ENCODE data around the gene ACTL10. TPM values are rescaled to one million over a fixed set of nuclear protein-coding genes. Genes with fewer than 3 reads are reported as not detected.

Gene ACTL10
- total RNA-seq, 1 donor from 2014 or later = 3.1 TPM

- intact Hi-C loops (cut with micrococcal nuclease) = no loop called here
Measured at GRCh38 chr20:33648396-33649004, 18.2 kb upstream of the ACTL10 start.

GRCh38 chr20:33649201-33649681 lies 17.5 kb upstream of the ACTL10 start:
- intact Hi-C loops (cut with micrococcal nuclease) = no loop called here

DNA sequence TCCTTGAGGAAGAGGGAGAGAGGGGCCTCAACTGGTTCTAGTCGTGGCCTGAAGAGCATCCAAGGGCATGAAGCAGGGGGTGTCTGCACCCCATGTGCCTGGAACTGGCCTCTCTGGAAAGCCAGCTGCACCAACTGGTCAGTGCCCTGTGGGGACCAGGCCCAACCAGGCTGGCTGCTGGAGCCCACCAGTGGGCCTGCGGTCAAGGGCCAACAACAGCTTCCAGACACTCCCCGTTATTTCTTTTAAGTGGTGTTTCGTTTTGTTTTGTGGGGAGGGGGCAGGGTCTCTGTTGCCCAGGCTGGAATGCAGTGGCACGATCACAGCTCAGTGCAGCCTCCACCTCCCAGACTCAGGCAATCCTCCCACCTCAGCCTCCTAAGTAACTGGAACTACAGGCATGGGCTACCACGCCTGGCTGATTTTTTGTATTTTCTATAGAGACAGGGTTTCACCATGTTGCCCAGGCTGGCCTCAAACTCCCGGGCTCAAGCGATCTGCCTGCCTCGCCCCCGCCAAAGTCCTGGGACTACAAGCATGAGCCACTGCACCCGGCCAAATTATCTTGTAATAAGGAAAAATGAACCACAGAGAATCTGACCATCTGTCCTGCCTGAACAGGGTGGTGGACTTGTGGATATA lies 16.5 kb upstream of the ACTL10 start:
- intact Hi-C loops (cut with micrococcal nuclease) = no loop called here

DNA sequence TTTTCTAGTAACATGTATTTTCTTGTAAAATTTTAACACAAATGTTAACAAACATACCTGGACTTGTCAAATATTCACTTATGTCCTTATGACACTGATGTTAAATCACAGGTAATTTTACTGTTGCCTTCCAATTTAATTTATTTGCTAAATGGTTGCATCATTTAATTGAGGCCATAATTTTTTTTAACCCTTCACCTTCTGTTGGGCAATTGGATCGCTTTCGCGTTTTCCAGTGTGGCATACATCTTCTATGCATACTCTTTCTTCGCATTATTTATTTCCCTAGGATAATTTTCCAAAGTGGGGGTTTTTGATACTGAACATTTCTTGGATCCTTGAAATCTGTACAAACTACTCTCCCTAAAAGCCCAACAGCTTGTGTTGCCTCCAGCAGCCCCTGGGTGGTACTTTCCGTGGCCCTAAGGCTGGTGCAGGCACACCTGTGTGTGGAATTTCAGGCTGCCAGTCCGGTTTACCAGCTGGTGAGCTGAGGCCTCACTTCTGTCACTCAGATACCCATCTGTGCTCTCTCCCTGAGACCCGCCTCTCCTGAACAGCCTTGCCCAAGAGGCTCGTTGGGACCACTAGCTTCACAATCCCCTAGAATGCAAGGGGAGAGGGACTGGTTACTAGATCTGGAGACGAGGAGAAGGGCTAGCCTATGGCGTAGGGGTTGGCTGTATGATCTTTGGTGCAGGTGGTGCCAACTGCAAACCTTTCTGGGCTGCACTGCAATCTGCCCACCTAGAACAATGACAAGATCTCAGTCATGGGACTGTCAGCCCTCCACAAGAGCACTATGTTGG lies 15.8 kb upstream of the ACTL10 start:
- intact Hi-C loops (cut with micrococcal nuclease) = no loop called here

DNA sequence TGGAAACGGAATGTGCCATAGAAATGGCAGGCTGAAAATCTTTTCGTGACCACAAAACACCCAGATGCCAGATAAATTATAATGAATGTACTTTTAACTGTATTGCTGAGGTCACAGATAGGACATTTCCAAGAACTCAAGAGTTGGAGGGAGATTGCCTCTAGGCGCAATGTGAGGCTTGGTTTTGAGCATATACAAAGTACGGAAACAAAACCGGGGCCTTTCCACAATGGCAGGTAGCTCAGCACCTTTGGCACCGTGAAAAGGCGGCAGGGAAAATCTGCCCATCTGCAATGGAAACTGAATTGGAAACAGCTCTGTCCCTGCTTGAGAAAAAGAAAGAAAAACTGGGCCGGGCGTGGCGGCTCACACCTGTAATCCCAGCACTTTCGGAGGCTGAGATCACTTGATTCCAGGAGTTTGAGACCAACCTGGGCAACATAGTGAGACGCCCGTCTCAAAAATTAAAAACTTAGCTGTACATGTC lies 15.1 kb upstream of the ACTL10 start:
- intact Hi-C loops (cut with micrococcal nuclease) = no loop called here

- intact Hi-C loops (cut with micrococcal nuclease) = no loop called here
Measured at GRCh38 chr20:33653218-33653899, 13.4 kb upstream of the ACTL10 start.

GRCh38 chr20:33653900-33654596 lies 12.7 kb upstream of the ACTL10 start:
- intact Hi-C loops (cut with micrococcal nuclease) = no loop called here

GRCh38 chr20:33654680-33655161 lies 12.0 kb upstream of the ACTL10 start:
- intact Hi-C loops (cut with micrococcal nuclease) = no loop called here

DNA sequence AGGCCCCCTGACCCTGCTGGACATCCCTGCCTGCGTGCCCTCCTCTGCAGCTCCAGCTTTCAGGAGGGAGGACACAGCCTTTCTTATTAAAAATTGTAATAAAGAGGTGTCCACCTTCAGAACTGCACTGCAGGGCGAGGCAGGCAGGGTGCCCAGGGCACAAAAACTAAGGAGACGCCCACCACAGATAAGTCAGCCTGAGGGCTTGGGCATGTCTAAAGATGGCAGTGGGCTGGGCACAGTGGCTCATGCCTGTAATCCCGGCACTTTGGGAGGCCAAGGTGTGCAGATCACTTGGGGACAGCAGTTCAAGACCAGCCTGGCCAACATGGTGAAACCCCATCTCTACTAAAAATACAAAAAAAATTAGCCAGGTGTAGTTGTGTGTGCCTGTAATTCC lies 11.6 kb upstream of the ACTL10 start:
- intact Hi-C loops (cut with micrococcal nuclease) = no loop called here

DNA sequence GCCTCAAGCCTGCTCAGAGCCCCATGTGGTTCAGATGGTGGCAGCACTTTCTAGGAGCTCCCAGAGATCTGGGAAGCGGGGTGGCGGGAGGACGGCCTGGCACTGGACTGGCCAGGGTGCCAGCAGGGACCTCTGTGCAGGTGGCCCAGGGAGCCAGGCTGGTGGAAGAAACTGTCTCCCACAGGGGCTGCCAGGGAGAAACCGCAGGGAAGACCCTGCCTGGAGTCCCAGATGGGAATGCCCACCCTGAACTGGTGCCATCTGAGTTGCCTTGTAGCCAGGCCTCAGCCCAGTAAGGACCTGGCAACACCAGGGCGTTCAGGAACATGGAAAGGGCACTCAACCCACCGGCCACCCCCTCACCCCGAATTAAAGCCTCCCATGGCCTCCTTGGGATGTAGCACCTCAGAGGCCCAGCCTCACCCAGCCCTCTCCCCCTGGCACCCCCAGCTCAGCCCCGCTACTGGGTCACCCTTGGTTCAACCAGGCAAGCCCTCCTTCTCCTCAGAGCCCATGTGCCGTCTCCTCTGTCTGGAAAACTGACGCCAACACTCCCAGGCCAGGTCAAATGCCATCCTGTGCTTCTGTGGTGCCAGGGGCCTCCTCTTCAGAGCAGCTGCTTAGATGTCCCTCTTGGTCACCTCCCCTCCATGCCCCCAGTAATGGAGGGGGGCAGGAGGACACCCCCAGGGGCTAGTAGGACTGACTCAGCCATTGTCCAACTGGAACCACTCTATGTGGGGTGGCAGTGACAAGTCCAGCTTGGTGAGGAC lies 10.5 kb upstream of the ACTL10 start:
- intact Hi-C loops (cut with micrococcal nuclease) = no loop called here

- intact Hi-C loops (cut with micrococcal nuclease) = no loop called here
Measured at GRCh38 chr20:33656783-33657703, 9.7 kb upstream of the ACTL10 start.

DNA sequence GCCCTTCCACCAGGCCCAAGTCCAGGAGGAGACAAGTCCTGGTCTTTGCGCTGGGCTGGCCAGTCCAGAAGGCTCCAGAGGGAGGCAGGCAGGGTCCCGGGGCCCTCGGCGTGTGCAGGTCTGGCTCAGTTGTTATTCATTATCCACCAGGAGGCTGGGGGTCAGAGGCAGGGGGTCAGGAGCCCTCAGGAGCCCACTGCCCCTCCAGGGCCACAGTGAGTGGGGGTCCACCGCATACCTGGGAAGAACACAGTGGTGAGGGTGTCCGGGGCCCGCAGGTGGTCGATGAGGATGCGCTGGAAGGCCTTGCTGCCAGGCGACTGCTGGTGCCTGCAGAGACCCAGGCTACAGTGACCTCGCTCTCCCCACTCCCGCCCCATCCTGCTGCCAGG lies 9.0 kb upstream of the ACTL10 start:
- intact Hi-C loops (cut with micrococcal nuclease) = no loop called here

DNA sequence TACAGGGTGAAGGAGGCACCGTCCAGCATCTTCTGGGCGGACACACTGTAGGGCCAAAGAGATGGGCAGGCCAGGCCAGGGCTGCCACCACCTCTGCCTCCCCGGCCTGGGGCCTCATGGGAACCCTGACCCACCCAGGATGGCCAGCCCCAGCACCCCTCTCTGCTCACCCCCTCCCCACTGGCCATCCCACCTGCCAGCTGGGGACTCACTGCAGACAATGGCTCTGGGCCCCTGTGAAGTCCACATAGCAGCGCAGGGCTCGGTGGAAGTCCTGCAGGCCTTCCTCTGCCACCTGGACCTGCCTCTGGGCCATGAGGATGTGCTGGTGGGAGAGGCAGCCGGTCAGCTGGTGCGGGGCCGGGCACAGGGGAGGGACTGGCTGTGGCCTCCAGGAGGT lies 8.2 kb upstream of the ACTL10 start:
- intact Hi-C loops (cut with micrococcal nuclease) = no loop called here

DNA sequence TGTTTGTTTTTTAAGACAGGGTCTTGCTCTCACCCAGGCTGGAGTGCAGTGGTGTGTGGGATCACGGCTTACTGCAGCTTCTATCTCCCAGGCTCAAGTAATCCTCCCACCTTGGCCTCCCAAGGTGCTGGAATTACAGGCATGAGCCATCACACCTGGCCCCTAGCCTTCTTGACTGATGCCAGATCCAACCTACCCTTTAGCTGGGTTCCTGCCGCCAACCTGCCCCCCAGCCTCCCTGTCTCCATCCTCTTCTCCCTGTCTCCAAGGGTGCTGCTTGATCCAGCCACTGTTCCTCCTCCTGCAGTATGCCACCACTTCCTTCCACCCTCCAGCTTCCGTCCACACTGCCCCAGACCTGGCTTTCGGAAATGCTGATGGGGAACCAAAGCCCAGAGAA lies 7.8 kb upstream of the ACTL10 start:
- intact Hi-C loops (cut with micrococcal nuclease) = no loop called here

DNA sequence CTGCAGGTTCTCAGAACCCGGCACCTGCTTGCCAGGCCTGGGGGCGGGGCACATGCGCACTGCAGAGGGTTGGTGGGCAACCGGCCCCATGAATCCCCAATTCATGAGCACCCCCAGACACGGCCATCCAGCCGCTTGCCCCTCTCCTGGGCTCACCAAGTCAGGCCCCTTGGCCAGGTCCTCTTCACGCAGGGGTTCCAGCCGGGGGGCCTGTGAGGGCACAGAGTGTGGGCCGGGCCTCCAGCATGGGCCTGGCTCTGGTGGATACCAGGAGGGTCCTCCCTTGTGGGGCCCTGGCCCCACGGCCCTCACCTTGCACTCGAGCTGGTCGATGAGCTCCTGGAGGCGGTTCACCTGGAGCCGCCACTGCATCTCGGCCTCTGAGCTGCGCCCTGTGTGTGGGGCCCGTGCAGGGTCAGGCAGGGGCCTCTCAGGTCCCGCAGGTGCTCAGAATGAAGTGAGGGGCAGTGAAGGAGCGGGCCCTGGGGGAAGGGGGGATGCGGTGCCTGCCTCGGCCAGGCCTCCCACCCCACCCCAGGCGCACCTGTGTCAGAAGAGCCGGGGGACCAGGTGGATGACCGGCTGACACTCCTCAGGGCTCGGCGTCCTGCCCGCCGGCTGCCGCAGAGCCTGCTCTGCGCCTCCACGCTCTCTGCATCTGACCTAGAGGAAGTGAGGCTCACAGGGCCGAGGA lies 7.3 kb upstream of the ACTL10 start:
- intact Hi-C loops (cut with micrococcal nuclease) = no loop called here

- intact Hi-C loops (cut with micrococcal nuclease) = no loop called here
Measured at GRCh38 chr20:33660035-33660684, 6.6 kb upstream of the ACTL10 start.

GRCh38 chr20:33660685-33661058 lies 6.1 kb upstream of the ACTL10 start:
- intact Hi-C loops (cut with micrococcal nuclease) = no loop called here

- intact Hi-C loops (cut with micrococcal nuclease) = loop anchor here (2.0 kb wide), 1 partner anchor 261 kb away; the partner anchor contains the start of gene CDK5RAP1
Measured at GRCh38 chr20:33662172-33662571, 4.6 kb upstream of the ACTL10 start, which contains the start of gene C20orf144. Gene C20orf144, plus strand, starts transcription at chr20:33662327. Its CDS starts 19 bp downstream, at chr20:33662346.

Data from T-helper 1 cell treated with Interleukin-12 subunit alpha and Interleukin-12 subunit beta and Interleukin-4 antibody, amounts not matched to agents 30 ng/mL and 1 ng/mL, for 36 hours (primary cell).